K562 (cell line): Measurements from ENCODE around the gene TAC3. TPM values are rescaled to one million over a fixed set of nuclear protein-coding genes. Genes with fewer than 3 reads are reported as not detected.

Experiments
- CBX3 ChIP-seq, 2 experiments: IDR thresholded peaks; 1 replicate in 1 of 2; 2 replicates in 1 of 2; pipeline ENCODE4 v1.6.1; 2012; ENCODE audit warnings: inconsistent platforms in 2 of 2, low read length in 2 of 2, borderline replicate concordance in 1 of 2, control low read depth in 1 of 2
- CHCHD3 ChIP-seq: fragments of 250-450 bp; sonication (Bioruptor Pico); IDR thresholded peaks from 2 replicates; pipeline ENCODE4 v2.1.2; 2022; ENCODE audit warnings: mild to moderate bottlenecking
- ESRRB ChIP-seq: fragments of 250-450 bp; sonication (Bioruptor Pico); IDR thresholded peaks from 2 replicates; pipeline ENCODE4 v1.5.0; 2020; ENCODE audit warnings: mild to moderate bottlenecking, moderate library complexity, borderline replicate concordance
- GABPA ChIP-seq: fragments of 200-800 bp; sonication (Bioruptor generic); conservative IDR thresholded peaks from 2 replicates; pipeline ENCODE4 v1.6.1; 2016; ENCODE audit warnings: low read depth, missing genetic modification characterization, missing compliant biosample characterization
- LARP7 ChIP-seq: fragments of 450-650 bp; IDR thresholded peaks from 2 replicates; pipeline ENCODE4 v1.6.1; 2016
- MECOM ChIP-seq: fragments of 250-450 bp; sonication (Bioruptor Pico); IDR thresholded peaks from 2 replicates; pipeline ENCODE4 v1.8.0; 2022; ENCODE audit warnings: inconsistent platforms
- MTA2 ChIP-seq: fragments of 450-650 bp; IDR thresholded peaks from 2 replicates; pipeline ENCODE4 v1.6.1; 2016; ENCODE audit warnings: low read depth
- MTA3 ChIP-seq: fragments of 450-650 bp; formaldehyde crosslinking; IDR thresholded peaks from 2 replicates; pipeline ENCODE4 v1.6.1; 2017; ENCODE audit warnings: mild to moderate bottlenecking, borderline replicate concordance
- NONO ChIP-seq, 2 experiments: fragments of 200-400 bp in 1 of 2; fragments of 450-650 bp in 1 of 2; formaldehyde crosslinking in 1 of 2; IDR thresholded peaks; 2 replicates each; pipeline ENCODE4 v1.6.1; 2017; ENCODE audit warnings: low read depth in 2 of 2, mild to moderate bottlenecking in 2 of 2, moderate library complexity in 2 of 2, low read length in 1 of 2
- YBX1 ChIP-seq: fragments of 450-650 bp; IDR thresholded peaks from 2 replicates; pipeline ENCODE4 v1.7.1; 2016; ENCODE audit warnings: mild to moderate bottlenecking
- ZNF717 ChIP-seq: fragments of 250-450 bp; sonication (Bioruptor Pico); IDR thresholded peaks from 2 replicates; pipeline ENCODE4 v1.5.0; 2021
- ZNF76 ChIP-seq: fragments of 250-450 bp; sonication (Bioruptor Pico); IDR thresholded peaks from 2 replicates; pipeline ENCODE4 v1.4.0; 2020; ENCODE audit warnings: mild to moderate bottlenecking, moderate library complexity, borderline replicate concordance
- polyA plus RNA-seq, 8 experiments: library from polyadenylated mRNA; depleted of rRNA in 4 of 8; stranded (reverse) in 5 of 8; unstranded in 3 of 8; fragments of >200 nt; fragmentation: Nextera tagmentation in 2 of 8; fragmentation: Illumina TruSeq in 1 of 8; extraction: Ambion mirVana in 2 of 8; extraction: Trizol in 1 of 8; gene quantifications; 2 replicates each; pipeline versions ENCODE4 v1.2.1 to v1.2.3, GENCODE V29; 2011 to 2014; ENCODE audit warnings: inconsistent platforms in 1 of 8, missing spikeins in 1 of 8
- total RNA-seq, 7 experiments: library from RNA; depleted of rRNA in 6 of 7; stranded (reverse); fragments of >200 nt in 6 of 7; fragmentation: Illumina TruSeq in 2 of 7; extraction: Trizol in 2 of 7; gene quantifications; 2 replicates each; pipeline versions ENCODE4 v1.2.1 to v1.2.3, GENCODE V29; 2011 to 2021; ENCODE audit warnings: low replicate concordance in 1 of 7
- TF ChIP-seq, protein P1 (sequence below): IDR thresholded peaks from 2 replicates; pipeline ENCODE4 v1.6.1; 2011; ENCODE audit warnings: borderline replicate concordance, low read depth, mild to moderate bottlenecking, moderate library complexity, low read length; ENCODE audit not compliant: insufficient read depth, poor library complexity, severe bottlenecking
- TF ChIP-seq, protein P2 (sequence below): fragments of 250-450 bp; sonication (Bioruptor Pico); IDR thresholded peaks from 2 replicates; pipeline ENCODE4 v1.5.1; 2021; ENCODE audit warnings: mild to moderate bottlenecking
- TF ChIP-seq, protein P3 (sequence below): conservative IDR thresholded peaks from 2 replicates; pipeline ENCODE4 v1.6.1; 2011; ENCODE audit warnings: low read depth, mild to moderate bottlenecking, low read length; ENCODE audit not compliant: control insufficient read depth
- TF ChIP-seq, protein P4 (sequence below): fragments of 200-800 bp; sonication (Bioruptor generic); IDR thresholded peaks from 2 replicates; pipeline ENCODE4 v1.6.1; 2017; ENCODE audit warnings: missing genetic modification characterization, missing compliant biosample characterization
- TF ChIP-seq, protein P5 (sequence below): fragments of 450-650 bp; IDR thresholded peaks from one replicate; pipeline ENCODE4 v1.6.1; 2018; ENCODE audit warnings: mild to moderate bottlenecking, moderate library complexity; ENCODE audit not compliant: partially characterized antibody
- TF ChIP-seq, protein P6 (sequence below), 3 experiments: fragments of 200-800 bp in 1 of 3; sonication (Bioruptor generic) in 1 of 3; sonication (generic) in 1 of 3; formaldehyde crosslinking in 1 of 3; IDR thresholded peaks; 2 replicates each; pipeline versions ENCODE4 v1.6.1 to v1.8.0; 2016 to 2022; ENCODE audit warnings: mild to moderate bottlenecking in 2 of 3, missing compliant biosample characterization in 2 of 3, missing genetic modification characterization in 2 of 3, missing genetic modification reagents in 1 of 3

TAC3 gene
- total and polyA plus RNA-seq, 9 of the 15 experiments (the other 6 are each of a cell fraction or from before 2014, with no cell fraction given): 0.29 to 2.8 (median 1.4) TPM

DNA sequence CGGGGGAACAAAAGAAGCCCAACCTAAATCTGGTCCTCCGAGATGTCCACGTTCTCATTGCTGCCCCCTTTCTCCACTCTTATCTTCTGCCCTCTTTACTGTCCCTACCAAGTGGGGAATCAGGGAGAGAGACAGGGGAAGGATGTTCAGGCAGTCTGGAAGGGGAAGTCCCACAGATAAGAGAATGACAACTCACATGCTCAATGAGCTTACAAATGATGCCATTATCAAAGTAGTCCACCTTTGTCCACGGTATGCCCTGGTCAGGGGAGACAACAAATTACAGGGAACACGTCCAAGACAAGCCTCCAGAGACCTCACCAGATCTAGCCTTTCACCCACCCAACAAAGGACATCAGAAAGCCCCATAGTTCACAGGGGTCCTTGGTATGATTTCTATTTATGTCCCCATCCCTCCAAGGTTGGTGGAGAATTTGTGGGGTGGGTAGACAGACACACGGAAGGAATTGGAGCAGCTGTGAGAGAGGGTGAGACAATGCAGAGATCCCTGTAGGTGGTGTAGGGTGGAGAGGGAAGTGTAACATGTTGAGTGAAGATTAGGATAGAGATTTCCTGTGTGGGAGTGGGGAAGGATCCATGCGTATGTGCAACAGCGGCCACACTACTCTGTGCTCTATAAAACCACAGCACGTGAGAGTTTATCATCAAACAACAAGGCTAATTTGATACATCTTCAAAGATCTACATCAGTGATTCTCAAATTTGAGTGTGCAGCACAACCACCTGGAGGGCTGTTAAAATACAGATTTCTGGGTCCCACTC is 22.9 kb upstream of the TAC3 start (continued):
- TF ChIP-seq ZNF76: no peak
- no peak for TF ChIP-seq YBX1
- TF ChIP-seq ESRRB (CRISPR knock-in tag): no peak
- no peak for TF ChIP-seq MTA3
- no peak for TF ChIP-seq LARP7
- no peak for TF ChIP-seq ZNF717 (CRISPR knock-in tag)
- TF ChIP-seq, protein P1, sequence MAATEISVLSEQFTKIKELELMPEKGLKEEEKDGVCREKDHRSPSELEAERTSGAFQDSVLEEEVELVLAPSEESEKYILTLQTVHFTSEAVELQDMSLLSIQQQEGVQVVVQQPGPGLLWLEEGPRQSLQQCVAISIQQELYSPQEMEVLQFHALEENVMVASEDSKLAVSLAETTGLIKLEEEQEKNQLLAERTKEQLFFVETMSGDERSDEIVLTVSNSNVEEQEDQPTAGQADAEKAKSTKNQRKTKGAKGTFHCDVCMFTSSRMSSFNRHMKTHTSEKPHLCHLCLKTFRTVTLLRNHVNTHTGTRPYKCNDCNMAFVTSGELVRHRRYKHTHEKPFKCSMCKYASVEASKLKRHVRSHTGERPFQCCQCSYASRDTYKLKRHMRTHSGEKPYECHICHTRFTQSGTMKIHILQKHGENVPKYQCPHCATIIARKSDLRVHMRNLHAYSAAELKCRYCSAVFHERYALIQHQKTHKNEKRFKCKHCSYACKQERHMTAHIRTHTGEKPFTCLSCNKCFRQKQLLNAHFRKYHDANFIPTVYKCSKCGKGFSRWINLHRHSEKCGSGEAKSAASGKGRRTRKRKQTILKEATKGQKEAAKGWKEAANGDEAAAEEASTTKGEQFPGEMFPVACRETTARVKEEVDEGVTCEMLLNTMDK: no peak
- TF ChIP-seq, protein P2, sequence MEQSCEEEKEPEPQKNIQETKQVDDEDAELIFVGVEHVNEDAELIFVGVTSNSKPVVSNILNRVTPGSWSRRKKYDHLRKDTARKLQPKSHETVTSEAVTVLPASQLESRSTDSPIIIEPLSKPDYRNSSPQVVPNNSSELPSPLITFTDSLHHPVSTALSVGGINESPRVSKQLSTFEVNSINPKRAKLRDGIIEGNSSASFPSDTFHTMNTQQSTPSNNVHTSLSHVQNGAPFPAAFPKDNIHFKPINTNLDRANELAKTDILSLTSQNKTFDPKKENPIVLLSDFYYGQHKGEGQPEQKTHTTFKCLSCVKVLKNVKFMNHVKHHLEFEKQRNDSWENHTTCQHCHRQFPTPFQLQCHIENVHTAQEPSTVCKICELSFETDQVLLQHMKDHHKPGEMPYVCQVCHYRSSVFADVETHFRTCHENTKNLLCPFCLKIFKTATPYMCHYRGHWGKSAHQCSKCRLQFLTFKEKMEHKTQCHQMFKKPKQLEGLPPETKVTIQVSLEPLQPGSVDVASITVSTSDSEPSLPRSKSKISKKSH (CRISPR knock-in tag): no peak
- TF ChIP-seq CBX3 (IDR thresholded peaks at IDR 0.05; ENCODE audit: borderline replicate concordance in 1 of 2, low read length in 2 of 2): no peak
- no peak for TF ChIP-seq CHCHD3
- TF ChIP-seq, protein P3, sequence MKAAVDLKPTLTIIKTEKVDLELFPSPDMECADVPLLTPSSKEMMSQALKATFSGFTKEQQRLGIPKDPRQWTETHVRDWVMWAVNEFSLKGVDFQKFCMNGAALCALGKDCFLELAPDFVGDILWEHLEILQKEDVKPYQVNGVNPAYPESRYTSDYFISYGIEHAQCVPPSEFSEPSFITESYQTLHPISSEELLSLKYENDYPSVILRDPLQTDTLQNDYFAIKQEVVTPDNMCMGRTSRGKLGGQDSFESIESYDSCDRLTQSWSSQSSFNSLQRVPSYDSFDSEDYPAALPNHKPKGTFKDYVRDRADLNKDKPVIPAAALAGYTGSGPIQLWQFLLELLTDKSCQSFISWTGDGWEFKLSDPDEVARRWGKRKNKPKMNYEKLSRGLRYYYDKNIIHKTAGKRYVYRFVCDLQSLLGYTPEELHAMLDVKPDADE: no peak
- peak; percentile 84 for TF ChIP-seq MECOM (CRISPR knock-in tag)
- TF ChIP-seq, protein P4, sequence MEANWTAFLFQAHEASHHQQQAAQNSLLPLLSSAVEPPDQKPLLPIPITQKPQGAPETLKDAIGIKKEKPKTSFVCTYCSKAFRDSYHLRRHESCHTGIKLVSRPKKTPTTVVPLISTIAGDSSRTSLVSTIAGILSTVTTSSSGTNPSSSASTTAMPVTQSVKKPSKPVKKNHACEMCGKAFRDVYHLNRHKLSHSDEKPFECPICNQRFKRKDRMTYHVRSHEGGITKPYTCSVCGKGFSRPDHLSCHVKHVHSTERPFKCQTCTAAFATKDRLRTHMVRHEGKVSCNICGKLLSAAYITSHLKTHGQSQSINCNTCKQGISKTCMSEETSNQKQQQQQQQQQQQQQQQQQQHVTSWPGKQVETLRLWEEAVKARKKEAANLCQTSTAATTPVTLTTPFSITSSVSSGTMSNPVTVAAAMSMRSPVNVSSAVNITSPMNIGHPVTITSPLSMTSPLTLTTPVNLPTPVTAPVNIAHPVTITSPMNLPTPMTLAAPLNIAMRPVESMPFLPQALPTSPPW (CRISPR knock-in tag): peak; percentile 23; the same call in 1 of the 2 replicates
- TF ChIP-seq NONO (IDR thresholded peaks at IDR 0.05; ENCODE audit: low read depth in 2 of 2, low read length in 1 of 2): no peak
- peak; percentile 77 for TF ChIP-seq MTA2
- TF ChIP-seq, protein P5, sequence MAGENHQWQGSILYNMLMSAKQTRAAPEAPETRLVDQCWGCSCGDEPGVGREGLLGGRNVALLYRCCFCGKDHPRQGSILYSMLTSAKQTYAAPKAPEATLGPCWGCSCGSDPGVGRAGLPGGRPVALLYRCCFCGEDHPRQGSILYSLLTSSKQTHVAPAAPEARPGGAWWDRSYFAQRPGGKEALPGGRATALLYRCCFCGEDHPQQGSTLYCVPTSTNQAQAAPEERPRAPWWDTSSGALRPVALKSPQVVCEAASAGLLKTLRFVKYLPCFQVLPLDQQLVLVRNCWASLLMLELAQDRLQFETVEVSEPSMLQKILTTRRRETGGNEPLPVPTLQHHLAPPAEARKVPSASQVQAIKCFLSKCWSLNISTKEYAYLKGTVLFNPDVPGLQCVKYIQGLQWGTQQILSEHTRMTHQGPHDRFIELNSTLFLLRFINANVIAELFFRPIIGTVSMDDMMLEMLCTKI: no peak
- no peak for TF ChIP-seq GABPA (tag)
- TF ChIP-seq, protein P6, sequence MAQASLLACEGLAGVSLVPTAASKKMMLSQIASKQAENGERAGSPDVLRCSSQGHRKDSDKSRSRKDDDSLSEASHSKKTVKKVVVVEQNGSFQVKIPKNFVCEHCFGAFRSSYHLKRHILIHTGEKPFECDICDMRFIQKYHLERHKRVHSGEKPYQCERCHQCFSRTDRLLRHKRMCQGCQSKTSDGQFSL (CRISPR knock-in tag; IDR thresholded peaks at IDR 0.05): no peak
- TF ChIP-seq, protein P6 (tag; IDR thresholded peaks at IDR 0.05): no peak
